Right lobe of liver (tissue), 6 donors: ENCODE measurements around the gene ENTHD1. TPM values are rescaled to one million over a fixed set of nuclear protein-coding genes. Genes with fewer than 3 reads are reported as not detected.

Experiments used
- ATAC-seq, 4 donors: fragments of 200-7000 bp; cut with Tn5 transposase; one replicate each; pipeline ENCODE4 v1.9.1; 2020; ENCODE audit warnings: mild to moderate bottlenecking in 4 of 4, moderate library complexity in 4 of 4
- DNase-seq, 3 donors: peaks; one replicate each; pipeline ENCODE4 v3.0.0-alpha.2; 2020
- H3K27ac ChIP-seq, 3 donors: fragments of 200-600 bp; one replicate each; pipeline ENCODE4 v1.8.0; 2022
- H3K27me3 ChIP-seq, 2 donors: fragments of 200-600 bp; one replicate each; pipeline ENCODE4 v1.8.0; 2022
- H3K36me3 ChIP-seq, 4 donors: fragments of 200-600 bp; sonication (generic) in 1 of 4; one replicate each; pipeline versions ENCODE4 v1.5.1 to v1.8.0; 2017 to 2022; ENCODE audit warnings: control low read depth in 1 of 4
- H3K4me1 ChIP-seq, 4 donors: fragments of 200-600 bp; sonication (generic) in 1 of 4; one replicate each; pipeline versions ENCODE4 v1.5.1 to v1.8.0; 2017 to 2022; ENCODE audit warnings: control low read depth in 1 of 4
- H3K4me3 ChIP-seq, 3 donors: fragments of 200-600 bp; one replicate each; pipeline ENCODE4 v1.8.0; 2022
- H3K9me3 ChIP-seq, 4 donors: fragments of 200-600 bp; sonication (generic) in 1 of 4; one replicate each; pipeline versions ENCODE4 v1.5.1 to v1.8.0; 2017 to 2022; ENCODE audit warnings: control low read depth in 1 of 4
- POLR2A ChIP-seq: fragments of 450-650 bp; IDR thresholded peaks from one replicate; pipeline ENCODE4 v1.6.1; 2017; ENCODE audit warnings: antibody characterized with exemption, mild to moderate bottlenecking
- WGBS: methylation state at CpG from one replicate; pipeline ENCODE4 v1.1.6; 2018; ENCODE audit warnings: low coverage, low lambda C conversion rate; ENCODE audit not compliant: insufficient coverage; ENCODE audit errors: missing lambda C conversion rate; 5-methylcytosine and 5-hydroxymethylcytosine counted together
- intact Hi-C, 2 donors: fragments of 100-400 bp; cut with DNase I; formaldehyde crosslinking; loops; one replicate each; pipeline versions ENCODE4 v1.11.2 to v1.14.1; 2022
- total RNA-seq, 6 experiments: library from RNA; depleted of rRNA in 2 of 6; stranded (reverse); fragments of >200 nt in 2 of 6; fragmentation: NEBNext Ultra II Directional in 3 of 6; extraction: Animal tissue kit (Norgen Biotek cat#: 25700) in 3 of 6; gene quantifications; one replicate each; pipeline versions ENCODE4 v1.1.0 to v1.2.4, GENCODE V29; 2016 to 2023
- TF ChIP-seq, protein P1 (sequence below), 4 donors: fragments of 200-600 bp in 3 of 4; fragments of 450-650 bp in 1 of 4; IDR thresholded peaks; one replicate each; pipeline versions ENCODE4 v1.5.1 to v1.8.0; 2016 to 2022; ENCODE audit warnings: antibody characterized with exemption in 4 of 4, mild to moderate bottlenecking in 2 of 4
- donor health status: DM: no; HTN: yes; CAD: no.
- donor health status: DM: no; HTN: no; CAD: no.
- donor health status: DM: no; HTN: no; CAD: no.
- donor health status: DM: no; HTN: yes; CAD: no.
- donor health status: DM: no; HTN: yes; CAD: no.

The ENTHD1 gene
- total RNA-seq, 6 experiments from 2014 or later, result not detected

- no peaks in the 10 kb centered on the region for H3K9me3 ChIP-seq
- intact Hi-C loops, result no loop called here
- no peak overlapping the region for H3K4me3 ChIP-seq
- H3K36me3 ChIP-seq, result no peaks in the 10 kb centered on the region
- no peaks in the 10 kb centered on the region for H3K27me3 ChIP-seq
- ATAC-seq, result no peak
- no peak overlapping the region for H3K27ac ChIP-seq
- H3K4me1 ChIP-seq, result no peaks in the 10 kb centered on the region
- DNase-seq, result no peak
- TF ChIP-seq, protein P1, sequence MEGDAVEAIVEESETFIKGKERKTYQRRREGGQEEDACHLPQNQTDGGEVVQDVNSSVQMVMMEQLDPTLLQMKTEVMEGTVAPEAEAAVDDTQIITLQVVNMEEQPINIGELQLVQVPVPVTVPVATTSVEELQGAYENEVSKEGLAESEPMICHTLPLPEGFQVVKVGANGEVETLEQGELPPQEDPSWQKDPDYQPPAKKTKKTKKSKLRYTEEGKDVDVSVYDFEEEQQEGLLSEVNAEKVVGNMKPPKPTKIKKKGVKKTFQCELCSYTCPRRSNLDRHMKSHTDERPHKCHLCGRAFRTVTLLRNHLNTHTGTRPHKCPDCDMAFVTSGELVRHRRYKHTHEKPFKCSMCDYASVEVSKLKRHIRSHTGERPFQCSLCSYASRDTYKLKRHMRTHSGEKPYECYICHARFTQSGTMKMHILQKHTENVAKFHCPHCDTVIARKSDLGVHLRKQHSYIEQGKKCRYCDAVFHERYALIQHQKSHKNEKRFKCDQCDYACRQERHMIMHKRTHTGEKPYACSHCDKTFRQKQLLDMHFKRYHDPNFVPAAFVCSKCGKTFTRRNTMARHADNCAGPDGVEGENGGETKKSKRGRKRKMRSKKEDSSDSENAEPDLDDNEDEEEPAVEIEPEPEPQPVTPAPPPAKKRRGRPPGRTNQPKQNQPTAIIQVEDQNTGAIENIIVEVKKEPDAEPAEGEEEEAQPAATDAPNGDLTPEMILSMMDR (IDR thresholded peaks at IDR 0.05), result no peak
- TF ChIP-seq POLR2A, result no peak
- WGBS, result 47% methylated on average over 4 of the region's 4 CpGs
These were observed 90.9 kb downstream of the ENTHD1 start for GRCh38 chr22:39802682-39803081.

DNA sequence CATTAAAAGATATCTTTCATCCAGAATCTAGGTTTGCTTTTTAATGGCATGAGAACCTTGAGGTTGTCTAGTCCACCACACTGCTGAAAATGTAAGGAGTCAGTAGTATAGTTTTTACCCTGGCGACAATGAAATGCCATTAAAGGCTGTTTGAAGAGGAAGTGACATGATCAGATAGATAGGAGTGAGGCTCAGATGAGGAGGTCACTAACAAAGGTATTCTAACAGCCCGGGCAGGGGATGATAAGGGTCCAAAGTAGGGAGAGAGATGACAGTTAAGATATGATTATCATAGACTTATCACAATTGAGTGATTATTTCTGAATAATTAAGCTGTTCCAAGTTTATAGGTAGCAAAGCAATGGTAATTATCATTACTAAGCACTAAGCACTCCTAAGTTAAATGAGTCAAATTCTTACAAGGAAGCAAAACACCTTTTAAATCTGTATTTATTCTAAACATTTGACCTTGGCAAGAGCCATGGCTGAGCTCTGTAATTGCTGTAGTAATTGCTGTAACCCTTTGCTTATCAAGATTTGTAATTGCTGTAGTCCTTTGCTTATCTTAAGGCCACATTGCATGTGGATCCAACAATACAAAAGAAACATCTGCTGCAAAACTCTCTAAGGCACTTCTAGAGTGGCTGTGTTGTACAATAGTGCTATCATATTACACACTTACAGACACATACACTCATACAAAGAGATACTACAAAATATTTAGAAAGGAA is 92.6 kb downstream of the ENTHD1 start:
- no peak overlapping the region for H3K4me3 ChIP-seq
- WGBS, result 20% methylated on average over 2 of the region's 2 CpGs
- no peaks in the 10 kb centered on the region for H3K27me3 ChIP-seq
- intact Hi-C loops, result no loop called here
- no peak for ATAC-seq
- no peaks in the 10 kb centered on the region for H3K4me1 ChIP-seq
- no peak overlapping the region for H3K27ac ChIP-seq
- no peaks in the 10 kb centered on the region for H3K9me3 ChIP-seq
- H3K36me3 ChIP-seq, result no peaks in the 10 kb centered on the region
- TF ChIP-seq, protein P1 (IDR thresholded peaks at IDR 0.05), result no peak
- no peak for TF ChIP-seq POLR2A
- DNase-seq, result no peak

GRCh38 chr22:39797528-39798147 is 95.9 kb downstream of the ENTHD1 start:
- Histone ChIP-seq H3K27ac (no peak overlapping the region), H3K9me3 (no peaks in the 10 kb centered on the region), H3K4me3 (no peak overlapping the region), H3K27me3 (no peaks in the 10 kb centered on the region), H3K4me1 (no peaks in the 10 kb centered on the region), H3K36me3 (no peaks in the 10 kb centered on the region)
- TF ChIP-seq, protein P1 (IDR thresholded peaks at IDR 0.05), result no peak
- no peak for TF ChIP-seq POLR2A
- intact Hi-C loops, result no loop called here
- DNase-seq (no peak), ATAC-seq (no peak)

- H3K36me3 ChIP-seq, result no peaks in the 10 kb centered on the region
- H3K27me3 ChIP-seq, result no peaks in the 10 kb centered on the region
- H3K9me3 ChIP-seq, result no peaks in the 10 kb centered on the region
- no peak overlapping the region for H3K4me3 ChIP-seq
- H3K4me1 ChIP-seq, result no peaks in the 10 kb centered on the region
- ATAC-seq (no peak), DNase-seq (no peak)
- no peak overlapping the region for H3K27ac ChIP-seq
- WGBS, result 32% methylated on average over 2 of the region's 2 CpGs
- TF ChIP-seq POLR2A, result no peak
- TF ChIP-seq, protein P1 (IDR thresholded peaks at IDR 0.05), result no peak
- intact Hi-C loops, result no loop called here
These were observed 103.8 kb downstream of the ENTHD1 start for GRCh38 chr22:39789788-39790187.
